Activated CD8-positive, alpha-beta memory T cell treated with anti-CD3 and anti-CD28 coated beads, Interleukin-2, amount 50 U/mL, for 48 hours (primary cell): ENCODE data around the gene MALSU1.

Source experiments
- DNase-seq: peaks from one replicate; pipeline ENCODE4 v3.0.0-alpha.2; 2020

The MALSU1 gene

DNA sequence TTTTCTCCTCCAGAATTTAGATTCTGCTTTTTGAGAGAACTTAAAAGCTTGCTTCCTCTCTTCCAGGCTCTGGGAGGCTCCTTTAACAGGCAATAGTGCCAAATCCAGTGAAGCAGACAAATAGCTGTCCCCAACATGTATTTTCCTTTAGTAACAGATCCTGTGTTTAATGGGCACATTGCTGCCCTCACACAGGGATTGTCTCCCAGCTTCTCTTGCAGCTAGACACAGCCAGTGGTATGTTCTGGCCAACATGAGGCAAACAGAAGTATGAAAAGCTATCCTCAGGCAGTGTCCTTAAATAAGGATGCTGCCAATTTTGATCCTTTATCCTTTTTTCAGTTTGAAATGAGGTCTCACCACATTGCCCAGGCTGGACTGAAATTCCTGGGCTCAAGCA, 38.2 kb downstream of the MALSU1 start:
- no peak for DNase-seq

DNA sequence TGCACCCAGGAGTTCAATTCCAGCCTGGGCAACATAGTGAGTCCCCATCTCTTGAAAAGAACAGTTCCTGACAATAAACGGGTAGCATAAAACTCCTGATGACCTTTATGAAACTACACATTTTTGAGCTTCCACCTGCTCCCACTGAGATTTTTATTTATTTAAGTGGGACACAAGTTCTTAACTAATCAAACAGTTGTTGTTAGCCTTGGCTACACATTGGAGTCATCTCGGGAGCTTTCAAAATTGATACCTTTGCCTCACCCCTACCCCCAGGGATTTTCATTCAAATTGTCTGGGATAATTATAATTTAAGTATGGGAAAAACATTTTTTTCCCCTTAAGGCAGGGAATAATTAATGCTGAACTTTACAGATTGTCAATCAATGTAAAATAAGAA, 39.3 kb downstream of the MALSU1 start:
- DNase-seq = no peak

DNA sequence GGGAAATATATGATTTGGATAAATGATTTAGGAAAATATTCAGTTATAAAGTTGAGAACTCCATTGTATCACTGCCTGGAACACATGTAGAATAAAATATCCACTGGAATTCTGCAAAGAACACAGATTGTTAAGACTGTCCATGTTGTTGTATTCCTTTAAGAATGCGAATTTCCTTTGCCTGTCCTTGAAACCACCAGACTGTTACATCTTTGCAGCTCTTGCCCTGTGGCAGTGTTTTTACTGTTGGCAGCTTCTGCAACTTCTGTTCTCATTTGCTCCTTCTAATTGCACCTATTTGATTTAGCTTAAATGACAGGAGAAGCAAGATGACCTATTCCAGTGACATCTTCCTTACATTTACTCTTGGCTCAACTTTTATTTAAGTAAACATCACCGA, 39.7 kb downstream of the MALSU1 start:
- no peak for DNase-seq

DNA sequence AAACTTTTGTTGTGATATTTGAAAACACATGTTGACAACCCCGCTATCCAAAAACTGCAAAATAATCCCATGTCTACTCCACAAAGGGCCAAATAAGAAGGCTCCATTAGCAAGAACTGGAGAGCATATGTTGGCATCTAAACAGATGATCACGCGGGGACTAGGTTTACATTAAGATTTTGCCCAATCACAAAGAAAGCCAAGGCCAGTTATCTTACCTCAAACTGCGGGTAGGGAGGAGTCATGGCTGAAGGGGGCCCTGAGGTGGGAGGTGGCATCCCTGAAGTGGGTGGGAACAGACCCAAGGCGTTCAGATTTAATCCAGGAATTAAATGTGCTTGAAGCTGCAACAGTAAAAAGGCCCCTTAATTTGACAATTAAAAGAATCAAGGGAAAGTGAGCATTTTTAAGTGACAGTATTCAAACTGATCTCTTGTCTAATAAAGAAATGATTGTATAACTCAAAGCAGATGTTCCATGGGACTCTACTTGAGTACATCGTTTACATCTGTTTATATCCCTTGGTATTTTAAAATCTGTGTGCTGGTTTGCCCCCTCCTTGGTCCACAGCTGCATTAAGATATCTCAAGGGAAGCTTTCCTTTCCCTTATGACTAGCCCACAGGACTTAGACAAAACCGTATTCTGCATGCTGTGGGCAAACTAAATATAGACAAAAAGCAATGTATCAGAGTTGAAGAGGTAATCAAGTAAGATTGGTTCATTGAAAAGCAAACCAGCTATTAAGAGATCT, 42.9 kb downstream of the MALSU1 start:
- DNase-seq = no peak

DNA sequence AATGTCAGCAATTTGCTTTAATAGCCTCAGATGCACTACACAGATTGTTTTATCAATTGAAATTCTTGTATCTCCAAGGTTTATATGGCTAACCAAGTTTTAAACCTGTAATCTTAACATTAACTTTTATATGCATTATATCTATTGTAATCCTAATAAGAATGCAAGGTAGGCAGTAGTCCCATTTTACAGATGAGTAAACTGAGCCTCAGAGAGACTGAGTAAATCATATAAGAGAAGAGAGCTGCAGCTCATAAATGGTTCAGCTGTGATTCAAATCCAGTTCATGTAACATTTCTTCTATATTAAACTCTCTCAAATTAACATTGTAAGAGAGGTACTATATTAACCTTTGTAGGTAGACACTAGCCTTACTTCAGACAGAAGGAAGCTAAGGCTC, 44.0 kb downstream of the MALSU1 start:
- no peak for DNase-seq

DNA sequence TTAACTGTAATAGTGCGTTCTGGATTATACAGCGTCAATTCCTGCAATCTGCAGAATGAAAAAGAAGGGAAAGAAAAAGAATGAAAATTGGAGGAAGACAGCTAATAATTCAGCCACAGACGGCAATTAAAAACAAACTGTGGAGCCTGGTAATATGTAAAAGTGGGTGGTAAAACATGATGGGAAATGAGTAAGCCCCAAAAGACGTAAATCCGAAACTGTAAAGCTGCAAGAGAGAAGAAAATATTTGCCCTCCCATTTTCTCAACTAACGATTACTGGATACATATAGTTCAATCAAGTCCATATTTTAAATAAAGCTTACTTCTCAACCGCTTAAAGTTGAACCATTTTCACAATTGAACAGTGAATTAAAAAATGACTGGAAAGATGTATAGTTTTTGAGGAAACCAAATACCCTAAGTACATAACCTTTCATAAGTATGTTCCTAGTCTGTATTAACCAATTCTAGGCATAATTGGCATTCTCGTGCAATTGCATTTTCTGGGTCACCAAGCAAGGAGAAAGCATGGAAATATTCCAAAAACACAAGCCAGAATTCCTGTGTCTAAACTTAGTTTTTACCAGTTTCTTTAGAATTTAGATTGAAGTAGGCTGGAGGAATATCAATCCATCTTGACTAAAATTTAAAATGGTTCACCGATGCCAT, 44.8 kb downstream of the MALSU1 start:
- DNase-seq = no peak

DNA sequence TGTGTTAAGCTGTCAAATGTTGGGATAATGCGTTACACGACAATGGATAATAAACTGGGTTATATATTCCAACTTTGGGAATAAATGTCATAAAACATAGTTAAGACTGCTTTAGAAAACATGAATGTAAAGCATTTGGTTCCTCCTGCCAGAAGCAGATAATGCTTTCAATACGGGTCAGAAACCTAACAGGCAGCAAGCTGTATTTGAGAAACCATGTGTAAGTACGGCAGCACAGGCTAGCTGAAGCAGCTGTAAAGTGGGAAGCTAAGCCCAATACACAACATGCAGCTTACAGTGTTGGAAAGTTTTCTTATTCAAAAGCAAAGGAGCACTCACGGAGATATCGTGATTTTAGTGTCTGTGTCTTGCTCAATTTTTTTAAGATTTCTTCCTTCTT, 46.5 kb downstream of the MALSU1 start:
- no peak for DNase-seq

DNA sequence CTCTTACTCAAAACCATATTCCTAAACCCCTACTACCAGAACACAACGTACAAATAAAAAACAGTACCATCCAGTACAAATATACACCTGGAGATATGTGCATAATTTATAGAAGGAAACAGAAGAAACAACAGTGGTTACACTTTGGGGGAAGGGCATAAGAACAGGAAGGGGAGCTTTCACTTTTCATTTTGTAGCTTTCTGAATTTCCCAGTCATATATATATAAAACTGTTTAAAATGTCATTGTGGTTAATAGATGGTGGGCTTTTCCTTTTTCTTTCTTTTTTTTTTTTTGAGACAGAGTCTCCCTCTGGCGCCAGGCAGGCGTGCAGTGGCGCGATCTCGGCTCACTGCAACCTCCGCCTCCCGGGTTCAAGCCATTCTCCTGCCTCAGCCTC, 47.2 kb downstream of the MALSU1 start:
- no peak for DNase-seq

DNA sequence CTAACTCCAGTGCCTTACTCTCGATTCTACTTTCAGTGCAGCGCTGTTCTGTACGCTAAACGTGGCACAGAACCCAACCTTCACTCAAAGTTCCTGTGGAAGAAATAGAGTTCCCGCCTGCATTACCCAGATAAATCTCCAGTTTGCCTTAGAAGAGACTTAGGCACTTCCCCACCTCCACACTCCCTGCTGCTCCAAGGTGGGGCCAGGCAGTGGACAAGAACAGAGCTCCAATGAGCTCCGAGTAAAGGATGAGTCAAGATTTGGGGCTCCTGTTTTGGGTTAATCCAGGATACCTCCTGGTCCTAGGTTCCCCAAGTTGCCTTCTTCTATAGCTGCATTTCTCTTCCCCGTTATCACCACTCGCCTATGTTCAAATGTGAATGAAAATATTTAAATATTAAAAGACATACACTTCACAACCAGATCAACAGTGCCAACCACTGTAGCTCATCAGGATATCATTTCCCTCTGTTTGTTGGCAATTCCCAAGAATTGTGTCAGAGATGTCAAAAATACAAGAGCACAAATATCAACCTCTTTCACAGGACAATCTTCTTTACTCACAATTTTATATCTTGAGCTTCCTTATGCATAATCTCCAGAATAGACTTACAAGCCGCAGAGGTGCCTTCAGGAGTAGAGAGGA, 48.0 kb downstream of the MALSU1 start:
- DNase-seq = no peak

DNA sequence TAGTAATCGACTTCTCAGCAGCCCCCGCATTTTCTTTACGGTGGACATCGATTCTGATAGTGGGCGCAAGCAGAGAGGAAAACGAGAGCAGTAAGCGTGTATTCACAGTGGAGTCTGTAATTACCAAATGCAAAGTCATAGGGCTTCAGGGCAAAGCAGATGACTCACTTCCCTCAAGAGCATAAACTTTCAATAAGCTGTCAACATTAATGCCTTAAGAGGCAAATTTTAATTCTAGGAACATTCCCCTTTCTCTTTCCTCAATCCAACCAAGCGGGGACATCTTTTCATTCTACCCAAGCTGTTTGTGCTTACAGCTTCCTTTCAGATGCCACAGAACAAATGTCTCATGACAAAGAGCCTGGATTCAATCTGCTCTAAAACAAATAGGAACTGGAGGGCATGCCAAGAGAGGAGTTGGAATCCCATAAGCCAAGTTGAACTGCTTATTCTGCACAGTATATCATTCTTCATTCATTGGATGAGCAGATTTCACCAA, 48.6 kb downstream of the MALSU1 start:
- DNase-seq = no peak

DNA sequence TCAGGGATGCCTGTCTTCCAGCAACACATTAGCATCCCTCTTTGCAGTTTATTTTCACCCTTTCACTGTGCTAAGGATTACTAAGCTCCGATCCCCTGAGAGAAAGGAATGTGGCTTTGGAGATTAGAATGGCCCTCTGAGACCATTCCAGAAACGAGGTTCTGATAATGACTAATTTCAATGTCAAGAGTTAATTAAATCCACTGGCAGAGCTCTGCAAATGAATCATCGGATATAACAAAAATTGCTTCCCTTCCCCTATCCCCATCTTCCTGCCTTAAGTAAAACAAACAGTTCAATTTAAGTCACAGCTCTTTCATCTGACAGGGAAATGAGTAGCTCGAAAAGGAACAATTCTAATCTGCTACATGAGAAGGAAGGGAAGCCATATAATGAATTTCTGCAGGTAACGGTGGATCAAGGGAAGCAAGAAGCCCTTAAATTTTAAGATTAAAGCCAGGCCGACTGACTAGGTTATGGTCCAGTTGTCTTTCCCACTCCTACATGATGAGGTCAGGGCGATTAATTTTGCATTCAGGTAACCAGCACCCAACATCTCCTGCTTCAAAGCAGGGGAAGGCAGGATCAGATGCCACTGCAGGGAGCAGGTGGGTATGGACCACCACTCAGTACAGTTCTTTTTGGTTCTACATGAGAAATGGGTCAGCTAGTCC, 50.5 kb downstream of the MALSU1 start:
- no peak for DNase-seq

DNA sequence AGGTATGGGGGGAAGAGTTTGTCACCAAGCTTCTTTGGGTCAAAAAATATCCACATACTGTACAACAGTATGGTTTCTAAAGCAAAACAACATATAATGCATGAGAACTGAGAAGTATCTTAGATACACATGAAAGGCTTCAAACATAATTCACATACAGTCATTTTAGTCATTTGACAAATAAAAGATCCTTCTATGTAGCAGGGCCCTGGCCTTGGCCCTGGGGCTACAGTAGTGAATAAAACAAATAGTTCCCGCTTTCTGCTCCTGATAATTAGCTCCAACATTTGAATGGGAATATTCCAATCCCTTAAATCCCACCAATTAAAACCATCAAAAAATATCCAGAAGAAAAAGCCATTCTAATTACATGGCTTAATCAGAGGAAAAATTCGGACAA, 51.3 kb downstream of the MALSU1 start:
- DNase-seq = no peak

DNA sequence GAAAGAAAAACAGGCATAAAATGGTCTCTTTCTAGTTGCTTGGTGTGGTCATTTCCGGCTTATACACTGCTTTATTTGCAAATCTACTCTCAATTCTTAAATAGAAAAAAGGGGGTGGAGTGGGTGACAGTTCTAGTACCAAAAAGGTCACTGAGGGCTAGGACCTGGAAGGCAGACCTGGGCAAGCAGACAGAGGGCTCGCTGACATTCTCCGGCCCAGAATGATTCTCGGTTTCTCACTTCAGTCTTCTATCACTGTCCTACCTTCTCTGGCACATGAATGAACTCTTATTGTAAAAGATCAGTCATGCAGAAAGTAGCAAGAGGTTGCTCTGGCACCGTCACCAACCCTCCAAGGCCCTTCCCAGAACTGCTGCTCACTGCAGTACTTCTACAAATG, 54.0 kb downstream of the MALSU1 start:
- no peak for DNase-seq

DNA sequence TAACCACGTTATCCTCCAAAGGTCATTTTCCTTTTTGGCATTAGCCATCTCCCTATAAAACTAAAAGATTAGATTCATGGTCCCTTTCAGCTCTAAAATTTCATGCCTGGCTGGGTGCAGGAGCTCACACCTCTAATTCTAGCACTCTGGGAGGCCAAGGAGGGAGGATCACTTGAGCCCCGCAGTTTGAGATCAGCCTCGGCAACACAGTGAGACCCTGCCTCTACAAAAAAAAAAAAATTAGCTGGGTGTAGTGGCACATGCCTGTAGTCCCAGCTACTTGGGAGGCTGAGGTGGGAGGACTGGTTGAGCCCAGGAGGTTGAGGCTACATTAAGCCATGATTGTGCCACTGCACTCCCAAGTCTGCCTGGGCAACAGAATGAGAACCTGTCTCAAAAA, 57.0 kb downstream of the MALSU1 start:
- DNase-seq = no peak

DNA sequence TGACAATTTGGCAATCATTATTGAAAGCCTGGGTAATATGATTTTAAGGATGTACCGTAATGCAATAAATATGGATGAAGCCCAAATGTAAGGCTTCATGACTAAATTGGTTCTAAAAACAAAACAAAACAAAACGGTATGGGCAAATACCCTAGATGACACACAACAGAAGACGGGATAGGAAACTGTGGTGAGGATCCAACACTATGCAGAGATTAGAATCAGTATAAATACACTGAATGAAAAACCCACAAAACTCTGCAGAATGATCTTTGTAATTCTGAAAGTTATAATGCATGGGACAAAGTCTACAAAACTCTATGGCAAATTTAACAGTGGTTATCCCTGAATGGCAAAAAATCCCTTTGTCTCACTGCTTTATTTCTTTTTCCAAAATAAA, 57.6 kb downstream of the MALSU1 start:
- no peak for DNase-seq

DNA sequence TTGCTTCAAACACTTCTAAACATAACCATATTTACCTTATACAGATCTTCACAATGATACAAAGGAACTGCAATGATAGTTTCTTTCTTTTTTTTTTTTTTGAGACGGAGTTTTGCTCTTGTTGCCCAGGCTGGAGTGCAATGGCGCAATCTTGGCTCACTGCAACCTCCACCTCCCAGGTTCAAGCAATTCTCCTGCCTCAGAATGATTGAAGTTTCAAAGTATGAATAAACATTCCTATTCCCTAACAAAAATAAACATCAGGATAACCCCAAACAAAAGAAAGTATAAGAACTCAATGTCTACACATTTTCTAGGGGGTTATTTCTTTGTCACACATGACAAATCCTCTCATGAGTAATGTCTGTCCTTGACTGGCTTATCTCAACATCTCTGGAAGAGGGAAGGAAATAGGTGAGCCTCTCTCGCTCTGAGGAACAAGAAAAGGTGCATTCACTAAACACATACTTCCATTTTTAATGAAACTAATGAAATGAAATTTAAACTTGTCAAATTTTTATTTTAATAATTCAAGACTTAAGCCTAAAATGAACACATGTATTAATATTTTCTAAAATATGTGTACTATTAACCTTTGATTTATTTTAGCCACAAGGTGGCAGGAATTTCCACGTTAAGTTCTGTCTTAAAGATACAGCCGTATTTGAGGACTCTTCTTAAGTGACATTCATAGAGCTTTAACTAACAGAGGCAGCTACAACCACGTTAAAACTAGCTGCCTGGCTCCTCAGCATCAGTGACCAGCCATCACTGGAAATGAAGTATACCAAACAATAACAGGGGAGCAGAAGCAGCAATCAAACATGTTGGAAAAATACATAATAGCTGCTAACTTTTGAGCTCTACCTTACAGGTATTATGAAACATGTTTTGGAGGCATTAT, 58.3 kb downstream of the MALSU1 start:
- DNase-seq = no peak

DNA sequence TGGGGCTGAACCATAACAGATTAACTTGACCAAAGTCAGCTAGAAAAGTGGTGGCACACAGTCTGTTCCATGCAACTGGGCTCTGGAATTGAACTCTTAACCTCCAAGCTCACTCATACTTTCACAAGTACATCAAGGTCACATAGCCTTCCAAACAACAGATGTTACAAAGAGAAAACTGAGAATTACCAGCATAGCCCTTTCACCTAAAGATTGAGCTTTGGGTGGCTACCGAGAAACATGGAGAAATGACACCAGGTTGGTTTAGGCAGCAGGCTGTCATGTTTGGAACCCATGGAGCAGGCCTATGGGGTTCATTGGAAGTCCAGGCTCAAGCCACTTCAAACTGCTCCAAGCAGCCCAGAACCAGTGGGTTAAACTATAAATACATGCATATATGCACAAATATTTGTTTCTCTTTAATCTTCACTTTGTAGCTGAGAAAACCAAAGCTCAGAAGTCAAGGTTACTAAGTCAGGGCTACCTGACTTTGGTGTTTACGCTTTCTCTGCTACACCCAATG, 59.1 kb downstream of the MALSU1 start:
- no peak for DNase-seq
